Vagina (tissue), 2 donors: ENCODE measurements around the gene BPIFA3. TPM values are rescaled to one million over a fixed set of nuclear protein-coding genes. Genes with fewer than 3 reads are reported as not detected.

Experiments
- DNase-seq, 2 donors: peaks; one replicate each; pipeline ENCODE4 v3.0.0-alpha.2; 2017; ENCODE audit errors: extremely low spot score in 2 of 2
- H3K27ac ChIP-seq: fragments of 200-600 bp; sonication (generic); one replicate; pipeline ENCODE4 v1.5.1; 2019
- H3K27me3 ChIP-seq: fragments of 200-600 bp; sonication (generic); one replicate; pipeline ENCODE4 v1.5.1; 2019
- H3K36me3 ChIP-seq, 2 donors: fragments of 200-600 bp; sonication (generic); one replicate each; pipeline ENCODE4 v1.5.1; 2017 to 2019
- H3K4me1 ChIP-seq: fragments of 200-600 bp; sonication (generic); one replicate; pipeline ENCODE4 v1.5.1; 2019
- H3K4me3 ChIP-seq, 2 donors: fragments of 200-600 bp; sonication (generic); 1 replicate in 1 of 2; 2 replicates in 1 of 2; pipeline ENCODE4 v1.5.1; 2016 to 2019
- H3K9me3 ChIP-seq: fragments of 200-600 bp; sonication (generic); one replicate; pipeline ENCODE4 v1.5.1; 2019
- CTCF ChIP-seq, 3 experiments: fragments of 450-650 bp in 2 of 3; fragments of 200-600 bp in 1 of 3; sonication (generic) in 1 of 3; IDR thresholded peaks; one replicate each; pipeline ENCODE4 v1.5.1; 2017 to 2019; ENCODE audit warnings: antibody characterized with exemption in 3 of 3, mild to moderate bottlenecking in 2 of 3, moderate library complexity in 2 of 3
- POLR2A ChIP-seq, 2 donors: fragments of 450-650 bp; IDR thresholded peaks; one replicate each; pipeline ENCODE4 v1.6.1; 2017; ENCODE audit warnings: antibody characterized with exemption in 2 of 2, mild to moderate bottlenecking in 2 of 2, moderate library complexity in 2 of 2
- POLR2AphosphoS5 ChIP-seq, 2 donors: sonication (generic); formaldehyde crosslinking; IDR thresholded peaks; one replicate each; pipeline ENCODE4 v1.9.0; 2017; ENCODE audit warnings: antibody characterized with exemption in 2 of 2, mild to moderate bottlenecking in 2 of 2, low read depth in 1 of 2; ENCODE audit not compliant: insufficient read depth in 1 of 2
- intact Hi-C: fragments of 100-400 bp; cut with DNase I; formaldehyde crosslinking; loops from one replicate; pipeline ENCODE4 v1.15.1; 2023
- total RNA-seq: library from RNA; depleted of rRNA; stranded (reverse); fragments of >200 nt; gene quantifications from one replicate; pipeline ENCODE4 v1.2.3, GENCODE V29; 2016

The BPIFA3 gene
- total RNA-seq, 1 donor from 2014 or later: not detected

GRCh38 chr20:33239418-33239817 is 22.3 kb downstream of the BPIFA3 start:
- no peak for TF ChIP-seq CTCF (IDR thresholded peaks at IDR 0.05)
- no peak for TF ChIP-seq POLR2AphosphoS5 (IDR thresholded peaks at IDR 0.05; ENCODE audit: insufficient read depth in 1 of 2, low read depth in 1 of 2)
- TF ChIP-seq POLR2A (IDR thresholded peaks at IDR 0.05): no peak
- H3K27ac ChIP-seq: no peak overlapping the region
- intact Hi-C loops: no loop called here

GRCh38 chr20:33239979-33240736 is 23.0 kb downstream of the BPIFA3 start:
- TF ChIP-seq POLR2A (IDR thresholded peaks at IDR 0.05) (no peak), CTCF (IDR thresholded peaks at IDR 0.05) (no peak), POLR2AphosphoS5 (IDR thresholded peaks at IDR 0.05; ENCODE audit: insufficient read depth in 1 of 2, low read depth in 1 of 2) (no peak)
- DNase-seq: no peak
- no peaks in the 10 kb centered on the region for H3K36me3 ChIP-seq
- no peaks in the 10 kb centered on the region for H3K4me1 ChIP-seq
- no peak overlapping the region for H3K27ac ChIP-seq
- no peaks in the 10 kb centered on the region for H3K9me3 ChIP-seq
- H3K27me3 ChIP-seq: no peaks in the 10 kb centered on the region
- no peak overlapping the region for H3K4me3 ChIP-seq
- intact Hi-C loops: no loop called here

More at GRCh38 chr20:33239418-33239817, 22.3 kb downstream of the BPIFA3 start:
- Histone ChIP-seq H3K9me3 (no peaks in the 10 kb centered on the region), H3K4me1 (no peaks in the 10 kb centered on the region), H3K27me3 (no peaks in the 10 kb centered on the region), H3K4me3 (no peak overlapping the region), H3K36me3 (no peaks in the 10 kb centered on the region)
- DNase-seq: no peak

DNA sequence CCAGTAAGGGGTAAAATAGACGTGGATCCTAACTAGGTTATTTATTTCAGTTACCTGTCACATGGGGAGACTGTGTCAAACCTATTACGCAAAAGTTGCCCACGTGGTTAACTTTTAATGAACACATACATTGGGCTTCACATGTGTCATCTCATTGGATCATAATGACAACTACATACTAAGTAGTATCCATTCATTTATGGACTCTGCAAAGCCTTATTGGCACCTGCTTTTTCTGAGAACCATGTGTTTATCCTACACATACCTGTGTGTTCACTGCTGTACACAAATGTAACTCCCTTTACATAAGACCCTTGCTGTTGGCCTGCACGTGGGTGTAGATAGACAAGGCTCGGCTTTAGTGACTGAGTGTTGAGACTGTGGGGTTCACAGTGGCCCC is 23.8 kb downstream of the BPIFA3 start:
- DNase-seq: no peak
- no peaks in the 10 kb centered on the region for H3K36me3 ChIP-seq
- intact Hi-C loops: no loop called here
- no peak overlapping the region for H3K4me3 ChIP-seq
- H3K9me3 ChIP-seq: no peaks in the 10 kb centered on the region
- H3K27ac ChIP-seq: no peak overlapping the region
- no peaks in the 10 kb centered on the region for H3K4me1 ChIP-seq
- TF ChIP-seq POLR2A (IDR thresholded peaks at IDR 0.05) (no peak), POLR2AphosphoS5 (IDR thresholded peaks at IDR 0.05; ENCODE audit: insufficient read depth in 1 of 2, low read depth in 1 of 2) (no peak), CTCF (IDR thresholded peaks at IDR 0.05) (no peak)
- H3K27me3 ChIP-seq: no peaks in the 10 kb centered on the region

DNA sequence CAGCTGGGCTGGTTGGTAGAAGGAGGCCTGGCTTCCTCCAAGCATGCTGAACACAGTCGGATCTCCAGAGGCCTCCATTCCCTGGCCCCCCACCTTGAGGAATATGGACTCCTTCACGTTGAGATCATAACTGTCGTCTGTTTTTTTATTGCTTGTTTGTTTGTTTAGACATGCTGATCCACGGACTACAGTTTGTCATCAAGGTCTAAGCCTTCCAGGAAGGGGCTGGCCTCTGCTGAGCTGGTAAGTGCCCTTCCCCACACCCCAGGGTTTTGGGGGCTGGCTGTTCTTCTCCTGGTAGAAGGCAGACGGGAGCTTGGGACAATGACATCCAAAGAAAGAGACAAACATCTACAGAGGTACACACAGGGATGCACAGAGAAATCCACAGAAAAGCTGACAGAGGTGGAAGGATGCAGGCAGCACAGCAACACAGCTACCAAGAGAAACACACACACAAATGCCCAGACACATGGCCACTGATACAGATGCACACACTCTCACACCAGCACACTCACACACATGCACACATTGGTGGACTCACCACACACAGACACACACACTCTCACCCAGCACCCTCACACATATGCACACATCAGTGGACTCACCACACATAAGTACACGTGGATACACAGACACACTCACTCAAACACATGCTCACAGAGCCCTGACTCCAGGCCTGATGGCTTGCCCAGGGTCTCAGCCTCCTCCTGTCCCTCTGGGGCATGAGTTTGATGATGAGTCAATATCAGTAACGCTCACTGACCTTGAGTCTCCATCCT is 25.4 kb downstream of the BPIFA3 start:
- intact Hi-C loops: no loop called here
- DNase-seq: no peak
- Histone ChIP-seq H3K27ac (no peak overlapping the region), H3K27me3 (no peaks in the 10 kb centered on the region), H3K36me3 (no peaks in the 10 kb centered on the region), H3K4me1 (no peaks in the 10 kb centered on the region), H3K9me3 (no peaks in the 10 kb centered on the region), H3K4me3 (no peak overlapping the region)
- TF ChIP-seq CTCF (IDR thresholded peaks at IDR 0.05) (no peak), POLR2AphosphoS5 (IDR thresholded peaks at IDR 0.05; ENCODE audit: insufficient read depth in 1 of 2, low read depth in 1 of 2) (no peak), POLR2A (IDR thresholded peaks at IDR 0.05) (no peak)

DNA sequence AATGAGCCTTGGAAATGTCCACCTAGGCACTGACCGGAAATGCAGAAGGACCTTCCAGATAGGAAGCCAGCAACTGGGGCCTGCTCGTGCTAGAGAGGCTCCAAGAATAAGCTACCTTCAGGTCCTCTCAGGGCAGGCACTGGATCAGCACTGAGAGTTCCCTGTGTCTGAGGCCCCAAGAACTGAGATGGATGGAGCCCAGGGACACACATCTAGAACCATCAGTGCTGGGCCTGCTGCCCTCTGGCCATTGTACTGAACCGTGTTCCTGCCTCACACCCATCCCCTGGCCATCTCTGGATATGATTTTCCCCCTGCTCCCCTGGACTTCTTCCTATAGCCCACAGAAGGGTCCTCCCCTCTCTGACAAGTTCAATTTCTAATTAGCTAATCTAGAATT is 28.9 kb downstream of the BPIFA3 start:
- Histone ChIP-seq H3K9me3 (no peaks in the 10 kb centered on the region), H3K4me3 (no peak overlapping the region), H3K27me3 (no peaks in the 10 kb centered on the region), H3K27ac (no peak overlapping the region), H3K4me1 (no peaks in the 10 kb centered on the region), H3K36me3 (no peaks in the 10 kb centered on the region)
- DNase-seq: no peak
- TF ChIP-seq POLR2AphosphoS5 (IDR thresholded peaks at IDR 0.05; ENCODE audit: insufficient read depth in 1 of 2, low read depth in 1 of 2) (no peak), CTCF (IDR thresholded peaks at IDR 0.05) (no peak), POLR2A (IDR thresholded peaks at IDR 0.05) (no peak)
- intact Hi-C loops: no loop called here
